Measurements from ENCODE around the gene GNG7.
A peak's percentile ranks its signal among the peaks of the same experiment; 100 is the strongest.

Gene GNG7

DNA sequence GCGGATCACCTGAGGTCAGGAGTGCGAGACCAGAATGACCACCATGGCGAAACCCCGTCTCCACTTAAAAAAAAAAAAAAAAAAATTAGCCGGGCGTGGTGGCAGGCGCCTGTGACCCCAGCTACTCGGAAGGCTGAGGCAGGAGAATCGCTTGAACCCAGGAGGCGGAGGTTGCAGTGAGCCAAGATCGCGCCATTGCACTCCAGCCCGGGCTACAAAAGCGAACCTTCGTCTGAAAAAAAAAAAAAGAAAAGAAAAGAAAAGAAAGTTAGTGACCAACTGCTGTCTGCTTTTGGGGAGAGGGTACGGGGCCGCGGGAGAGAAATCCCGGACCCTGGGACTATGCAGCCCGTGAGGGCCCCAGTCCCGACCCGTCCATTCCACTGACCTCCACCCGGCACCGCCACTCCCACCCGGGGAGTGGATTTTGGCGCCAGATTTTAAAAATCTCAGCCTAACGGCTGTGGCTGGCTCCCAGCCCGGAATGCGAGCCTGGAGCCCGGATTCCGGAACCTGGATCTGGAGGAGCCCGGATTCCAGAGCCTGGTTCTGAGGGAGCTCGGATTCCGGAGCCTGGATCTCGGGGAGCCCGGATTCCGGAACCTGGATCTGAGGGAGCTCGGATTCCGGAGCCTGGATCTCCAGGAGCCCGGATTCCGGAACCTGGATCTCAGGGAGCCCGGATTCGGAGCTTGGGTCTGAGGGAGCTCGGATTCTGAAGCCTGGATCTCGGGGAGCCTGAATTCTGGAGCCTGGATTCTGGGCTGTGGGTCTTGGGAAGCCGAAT, 239.7 kb downstream of the GNG7 start:
- Histone ChIP-seq H3K27ac (peak overlapping the region in 1 of 2 donors; percentile 55), H3K4me3 (peak overlapping the region; percentile 82)
- no peak for TF ChIP-seq CTCF (IDR thresholded peaks at IDR 0.05)
- DNase-seq (ENCODE audit: low spot score) = peak; percentile 95

GRCh38 chr19:2461751-2462634, 240.5 kb downstream of the GNG7 start:
- Histone ChIP-seq H3K4me3 (peak overlapping the region; percentile 82), H3K27ac (peak overlapping the region in 1 of 2 donors; percentile 54)
- no peak for DNase-seq (ENCODE audit: low spot score)
- TF ChIP-seq CTCF (IDR thresholded peaks at IDR 0.05) = no peak

All from coronary artery (tissue), 2 donors.